Calu3 (cell line): Measurements from ENCODE around the gene ODAD4. TPM values are rescaled to one million over a fixed set of nuclear protein-coding genes. Genes with fewer than 3 reads are reported as not detected.

Experiments used
- BruUV-seq: library from RNA; stranded (reverse); fragments of 400-500 nt; replicated peaks from 2 replicates; lab custom pipeline; 2021; lab: Mats Ljungman, UMichigan
- CTCF ChIA-PET: fragments of 300-600 bp; sonication (Branson Sonifier 250); formaldehyde crosslinking; loops from one replicate; lab custom pipeline; 2022; ENCODE audit warnings: antibody characterized with exemption; lab: Charles Lee
- DNase-seq: peaks from one replicate; pipeline ENCODE4 v3.0.0; 2022
- H3K27ac Mint-ChIP-seq: one replicate; pipeline ENCODE4 v1.8.0; 2022; ENCODE audit warnings: mixed read lengths; ENCODE audit not compliant: unreplicated experiment
- H3K27me3 Mint-ChIP-seq: one replicate; pipeline ENCODE4 v1.8.0; 2022; ENCODE audit warnings: mixed read lengths; ENCODE audit not compliant: unreplicated experiment
- H3K36me3 Mint-ChIP-seq: one replicate; pipeline ENCODE4 v1.8.0; 2022; ENCODE audit warnings: mild to moderate bottlenecking, moderate library complexity, mixed read lengths; ENCODE audit not compliant: insufficient read depth, unreplicated experiment
- H3K4me1 Mint-ChIP-seq: one replicate; pipeline ENCODE4 v1.8.0; 2022; ENCODE audit warnings: mild to moderate bottlenecking, low read depth, mixed read lengths; ENCODE audit not compliant: unreplicated experiment
- H3K4me3 Mint-ChIP-seq: one replicate; pipeline ENCODE4 v1.8.0; 2022; ENCODE audit warnings: mild to moderate bottlenecking, low read depth, moderate library complexity, mixed read lengths; ENCODE audit not compliant: unreplicated experiment
- H3K9me3 Mint-ChIP-seq: one replicate; pipeline ENCODE4 v1.8.0; 2022; ENCODE audit warnings: low read depth, mixed read lengths; ENCODE audit not compliant: unreplicated experiment
- CTCF ChIP-seq: fragments of 200-600 bp; IDR thresholded peaks from one replicate; pipeline ENCODE4 v1.8.0; 2022; ENCODE audit warnings: antibody characterized with exemption; ENCODE audit not compliant: unreplicated experiment
- intact Hi-C: fragments of 100-400 bp; cut with micrococcal nuclease; formaldehyde crosslinking; loops from one replicate; pipeline ENCODE4 v1.10.0; 2022; ENCODE audit not compliant: unreplicated experiment
- total RNA-seq: library from RNA; stranded (reverse); gene quantifications from 2 replicates; pipeline ENCODE4 v1.2.3, GENCODE V29; 2022

ODAD4 gene
- total RNA-seq, 1 experiment from 2014 or later, result 2.7 TPM

GRCh38 chr17:41891135-41892020, 39.0 kb upstream of the ODAD4 start:
- H3K27ac Mint-ChIP-seq, result peak overlapping the region; percentile 54

DNA sequence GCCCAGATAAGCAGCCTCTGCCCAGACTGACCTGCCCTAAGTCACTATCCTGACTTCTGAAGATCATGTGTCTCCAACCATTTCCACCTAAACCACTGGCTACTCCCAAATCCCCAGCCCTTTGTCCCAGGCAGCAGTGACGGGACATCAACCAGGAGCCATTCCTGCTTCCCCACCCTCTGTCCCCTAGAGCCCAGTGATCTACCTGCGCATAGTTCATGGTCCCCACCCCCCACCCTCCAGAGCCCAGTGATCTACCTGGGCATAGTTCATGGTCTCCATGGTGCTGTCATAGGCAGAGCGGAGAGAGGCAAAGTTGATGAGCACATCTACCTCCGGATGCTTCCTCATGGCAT, 38.4 kb upstream of the ODAD4 start:
- Mint-ChIP-seq H3K9me3 (no peaks in the 10 kb centered on the region), H3K27me3 (no peaks in the 10 kb centered on the region), H3K27ac (peak overlapping the region; percentile 54), H3K36me3 (peaks cover 91% of the 10 kb centered on the region), H3K4me3 (no peak overlapping the region), H3K4me1 (peaks cover 19% of the 10 kb centered on the region)
- no peak for TF ChIP-seq CTCF
- DNase-seq, result no peak
- intact Hi-C loops, result no loop called here
- no TSS peak for BruUV-seq
- CTCF ChIA-PET, result interaction anchor here (0.6 kb wide), 1 partner anchor 1719 kb away, joined by 8 read pairs; no protein-coding TSS in a partner anchor

More at GRCh38 chr17:41891135-41892020, 39.0 kb upstream of the ODAD4 start:
- intact Hi-C loops, result no loop called here
- BruUV-seq, result no TSS peak
- Mint-ChIP-seq H3K9me3 (no peaks in the 10 kb centered on the region), H3K4me3 (no peak overlapping the region), H3K27me3 (no peaks in the 10 kb centered on the region), H3K36me3 (peaks cover 92% of the 10 kb centered on the region), H3K4me1 (peaks cover 19% of the 10 kb centered on the region)
- TF ChIP-seq CTCF, result no peak
- CTCF ChIA-PET, result interaction anchor here (0.6 kb wide), 1 partner anchor 1718 kb away, joined by 8 read pairs; no protein-coding TSS in a partner anchor
- no peak for DNase-seq

- H3K27me3 Mint-ChIP-seq, result no peaks in the 10 kb centered on the region
- DNase-seq, result no peak
- CTCF ChIA-PET, result interaction anchor here (0.6 to 1.2 kb wide), 4 partner anchors 20 to 840 kb away, joined by 3 to 5 read pairs (median 4); no protein-coding TSS in a partner anchor
- H3K9me3 Mint-ChIP-seq, result no peaks in the 10 kb centered on the region
- no peak for TF ChIP-seq CTCF
- H3K36me3 Mint-ChIP-seq, result peaks cover 91% of the 10 kb centered on the region
- H3K4me1 Mint-ChIP-seq, result peaks cover 19% of the 10 kb centered on the region
- no peak overlapping the region for H3K27ac Mint-ChIP-seq
- intact Hi-C loops, result no loop called here
- H3K4me3 Mint-ChIP-seq, result no peak overlapping the region
- no TSS peak for BruUV-seq
These were observed 37.0 kb upstream of the ODAD4 start for GRCh38 chr17:41893384-41893783.

GRCh38 chr17:41894791-41895331, 35.6 kb upstream of the ODAD4 start:
- intact Hi-C loops, result no loop called here
- Mint-ChIP-seq H3K9me3 (no peaks in the 10 kb centered on the region), H3K4me3 (no peak overlapping the region), H3K27me3 (no peaks in the 10 kb centered on the region), H3K27ac (no peak overlapping the region), H3K36me3 (peaks cover 92% of the 10 kb centered on the region), H3K4me1 (peaks cover 19% of the 10 kb centered on the region)
- TF ChIP-seq CTCF, result no peak
- BruUV-seq, result no TSS peak
- no peak for DNase-seq
- CTCF ChIA-PET, result interaction anchor here (0.7 to 1.4 kb wide), 3 partner anchors 13 to 1331 kb away, joined by 3 to 5 read pairs (median 3); no protein-coding TSS in a partner anchor
